Smooth muscle cell of the pulmonary artery (primary cell): Measurements from ENCODE around the gene MESP2. TPM values are rescaled to one million over a fixed set of nuclear protein-coding genes. Genes with fewer than 3 reads are reported as not detected.

Experiments
- total RNA-seq: library from RNA; depleted of rRNA; stranded (reverse); fragments of >200 nt; gene quantifications from 2 replicates; pipeline ENCODE4 v1.2.3, GENCODE V29; 2014

Gene MESP2
- 0.66 and 0.78 TPM in 2 replicates for total RNA-seq

GRCh38 chr15:89776274-89777072, at the start of gene MESP2:
Gene MESP2, plus strand, starts transcription at chr15:89776332. Its CDS starts 26 bp downstream, at chr15:89776358.

GRCh38 chr15:89750560-89751542, 25.3 kb upstream of the MESP2 start, which contains the start of gene MESP1:
Gene MESP1, minus strand, starts transcription at chr15:89751249. Its CDS starts 18 bp downstream, at chr15:89751231.

Other genes with a start within 250 kb of the MESP2 start
- gene TICRR, start 200.9 kb upstream of the MESP2 start, total RNA-seq: 1.7 and 2.7 TPM in 2 replicates
- 14.3 and 19.9 TPM in 2 replicates for gene KIF7, start 120.9 kb upstream of the MESP2 start, total RNA-seq
- gene PLIN1, start 97.0 kb upstream of the MESP2 start, total RNA-seq: 0.23 and 0.33 TPM in 2 replicates
- gene PEX11A, start 85.6 kb upstream of the MESP2 start, total RNA-seq: 7.5 and 10.6 TPM in 2 replicates
- 0.07 TPM in 1 of 2 replicates, not detected in the other for gene WDR93, start 85.5 kb upstream of the MESP2 start, total RNA-seq
- gene MESP1, start 25.1 kb upstream of the MESP2 start, total RNA-seq: 0.20 and 0.26 TPM in 2 replicates
- 90.6 and 222 TPM in 2 replicates for gene ANPEP, start 38.5 kb downstream of the MESP2 start, total RNA-seq
- gene AP3S2, start 117.7 kb downstream of the MESP2 start, total RNA-seq: 35.8 and 52.9 TPM in 2 replicates
- 8.8 and 11.9 TPM in 2 replicates for gene ARPIN, start 136.6 kb downstream of the MESP2 start, total RNA-seq
- gene ZNF710, start 225.0 kb downstream of the MESP2 start, total RNA-seq: 8.5 and 10.3 TPM in 2 replicates